Epidermal melanocyte (primary cell): ENCODE measurements around the gene ZEB1.

Experiments
- DNase-seq: peaks from one replicate; pipeline ENCODE4 v3.0.0; 2011; ENCODE audit warnings: low spot score; ENCODE audit not compliant: insufficient read length

ZEB1 gene

GRCh38 chr10:31318854-31319601, at the start of gene ZEB1:
ZEB1 (plus strand) TSS chr10:31319216; CDS start chr10:31319235, 19 bp downstream.
- DNase-seq, result no peak

DNA sequence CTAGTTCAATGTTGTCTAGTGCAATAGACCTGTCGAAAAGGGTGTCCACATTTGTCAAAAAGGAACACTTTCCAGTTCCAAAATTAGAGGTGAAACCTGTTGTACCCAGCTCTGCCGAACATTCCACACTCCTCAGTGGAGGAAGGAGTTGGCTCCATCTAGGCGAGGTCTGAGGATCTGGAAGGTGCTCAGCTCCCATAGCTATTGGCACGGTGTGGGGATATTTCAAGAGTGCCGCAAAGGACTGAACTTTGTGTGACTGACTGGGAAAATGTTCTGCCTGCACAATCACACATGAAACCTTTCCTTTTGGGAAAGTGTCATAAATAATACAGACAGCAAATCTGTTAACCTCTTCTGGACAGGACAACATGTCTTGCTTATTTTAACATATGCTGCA, 48.1 kb upstream of the ZEB1 start:
- DNase-seq, result no peak

GRCh38 chr10:31272841-31273240, 46.2 kb upstream of the ZEB1 start:
- DNase-seq, result no peak

- no peak for DNase-seq
Measured at GRCh38 chr10:31273789-31274188, 45.2 kb upstream of the ZEB1 start.

GRCh38 chr10:31274310-31274709, 44.7 kb upstream of the ZEB1 start:
- DNase-seq, result no peak

GRCh38 chr10:31278279-31278941, 40.6 kb upstream of the ZEB1 start:
- DNase-seq, result no peak

GRCh38 chr10:31280972-31281371, 38.0 kb upstream of the ZEB1 start:
- DNase-seq, result no peak

DNA sequence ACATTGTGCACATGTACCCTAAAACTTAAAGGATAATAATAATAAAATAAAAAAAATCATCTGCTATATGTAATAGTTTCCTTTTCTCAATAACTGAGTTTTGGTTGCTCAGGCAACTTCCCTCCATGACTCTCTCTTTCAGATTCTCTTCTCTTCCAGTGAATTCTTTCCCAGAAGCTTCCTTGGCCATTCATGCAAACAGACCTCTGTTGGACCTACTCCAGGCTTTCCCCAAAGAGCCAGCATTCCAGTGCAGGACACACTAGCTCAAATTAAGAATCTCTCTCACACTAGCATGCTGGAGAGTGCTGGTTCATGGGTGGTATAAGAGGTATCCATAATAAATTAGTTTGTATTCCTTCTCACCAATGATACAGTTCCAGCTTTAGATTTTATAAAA, 31.0 kb upstream of the ZEB1 start:
- DNase-seq, result no peak

DNA sequence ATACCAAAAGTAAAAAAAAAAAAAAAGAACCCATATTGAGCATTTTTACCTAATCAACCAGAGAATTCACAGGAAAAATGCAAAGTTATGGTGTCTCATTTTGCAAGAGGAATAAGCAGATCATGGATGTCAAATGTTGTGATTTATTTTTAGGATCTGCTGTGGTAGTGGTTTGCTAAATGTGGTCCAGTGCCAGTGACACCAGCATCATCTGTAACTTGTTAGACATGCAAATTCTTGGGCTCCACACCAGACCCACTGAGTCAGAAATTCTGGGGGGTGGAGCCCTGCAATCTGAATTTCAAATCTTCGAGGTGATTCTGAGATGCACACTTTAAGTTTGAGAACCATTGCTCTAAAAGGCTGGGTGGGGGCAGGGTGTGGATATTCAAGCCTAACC, 30.1 kb upstream of the ZEB1 start:
- no peak for DNase-seq

DNA sequence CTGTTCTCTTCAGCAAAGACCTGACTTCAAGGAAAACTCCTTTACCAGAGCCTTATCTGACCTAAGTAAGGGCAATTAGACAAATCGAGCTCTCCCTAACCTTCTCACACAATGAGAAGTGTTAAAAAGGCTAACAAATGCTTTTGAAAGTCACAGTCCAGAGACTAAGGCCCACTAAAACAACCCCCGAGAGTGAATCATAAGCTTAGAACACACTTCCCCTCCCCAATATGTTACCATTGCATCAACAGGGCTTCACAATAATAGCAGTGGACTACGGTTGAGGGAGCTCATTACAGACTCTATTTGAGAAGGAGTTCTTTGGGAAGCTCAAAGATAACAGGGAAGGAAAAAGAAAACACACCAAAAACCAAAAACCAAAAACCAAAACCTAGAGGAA, 28.6 kb upstream of the ZEB1 start:
- DNase-seq, result no peak

GRCh38 chr10:31291123-31291522, 27.9 kb upstream of the ZEB1 start:
- DNase-seq, result no peak

GRCh38 chr10:31294558-31294957, 24.5 kb upstream of the ZEB1 start:
- no peak for DNase-seq

DNA sequence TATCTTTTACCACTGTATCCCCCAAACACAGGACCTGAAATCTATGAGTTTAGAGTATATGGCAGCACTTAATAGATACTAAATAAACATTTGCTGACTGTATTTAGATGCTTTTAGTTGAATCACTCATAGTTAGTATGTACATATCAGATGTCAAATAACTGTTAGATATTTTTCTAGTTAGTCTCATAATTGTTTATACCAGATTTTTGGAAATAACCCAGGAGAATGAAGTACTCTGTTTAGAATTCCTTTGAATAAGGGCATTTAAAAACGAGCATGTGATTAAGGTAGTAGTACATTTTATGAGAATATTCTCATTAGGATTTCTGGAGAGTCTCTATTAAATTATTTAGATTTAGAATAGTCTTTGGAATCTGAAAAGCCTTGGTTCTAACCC, 22.3 kb upstream of the ZEB1 start:
- no peak for DNase-seq

- DNase-seq, result no peak
Measured at GRCh38 chr10:31299119-31299518, 19.9 kb upstream of the ZEB1 start.

DNA sequence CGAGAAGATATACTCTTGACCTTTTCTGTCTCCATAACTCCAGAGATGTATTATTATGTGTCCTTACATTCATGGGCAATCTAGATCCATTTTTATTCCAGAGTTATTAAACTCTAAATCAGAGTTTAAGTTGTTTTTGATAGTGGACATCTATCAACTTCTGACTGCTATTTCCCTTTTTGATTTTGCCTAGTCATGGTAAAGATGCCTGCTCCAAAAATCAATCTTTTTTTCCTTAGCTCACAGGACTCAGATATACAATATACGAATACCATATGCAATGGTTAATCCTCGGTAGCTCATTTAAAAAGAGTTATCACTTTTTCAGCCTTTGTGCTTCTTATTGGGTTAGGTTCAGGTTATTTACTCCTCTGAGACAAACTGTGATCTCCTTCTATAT, 15.8 kb upstream of the ZEB1 start:
- no peak for DNase-seq

- no peak for DNase-seq
Measured at GRCh38 chr10:31304291-31304970, 14.6 kb upstream of the ZEB1 start.

- no peak for DNase-seq
Measured at GRCh38 chr10:31313396-31313795, 5.6 kb upstream of the ZEB1 start.

DNA sequence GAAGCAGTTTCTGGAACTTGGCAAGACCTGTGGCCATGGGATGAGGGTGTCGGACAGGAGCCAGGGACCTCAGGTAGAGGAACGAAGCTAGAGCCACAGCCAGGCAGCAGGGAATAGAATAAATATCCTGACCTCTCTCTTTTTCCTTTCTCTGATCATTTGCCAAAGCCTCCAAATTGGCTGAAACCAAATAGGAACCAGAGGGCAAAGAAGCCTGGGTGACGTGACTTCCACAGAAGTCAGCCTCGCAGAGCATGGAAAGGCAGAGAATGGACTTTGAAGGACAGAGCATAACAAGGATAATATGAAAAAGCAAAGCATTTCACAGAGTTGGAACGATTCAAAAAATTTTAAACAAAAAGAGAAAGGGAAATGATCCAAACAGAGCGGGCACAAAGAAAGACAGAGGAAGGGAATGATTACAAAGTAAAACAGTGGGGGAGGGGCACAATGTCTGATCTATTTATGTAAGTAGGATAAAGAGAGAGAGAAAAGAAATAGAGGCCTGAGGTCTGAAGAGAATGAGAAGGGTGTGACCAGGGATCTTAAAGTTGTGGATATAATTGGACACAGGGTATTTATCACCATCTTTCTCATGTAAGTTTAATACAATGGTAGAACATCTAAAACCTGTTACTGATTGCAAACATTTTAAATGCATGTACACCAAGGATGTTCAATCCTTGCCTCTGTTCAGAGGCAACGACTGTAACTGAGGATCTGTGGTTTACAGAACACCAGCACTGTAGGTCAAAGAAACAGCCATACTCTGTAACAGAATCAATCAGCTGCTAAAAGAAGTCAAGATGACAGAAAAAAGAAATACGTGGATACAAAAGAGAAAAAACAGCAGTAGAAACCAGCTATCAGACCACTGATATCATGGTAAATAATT, 4.5 kb upstream of the ZEB1 start:
- no peak for DNase-seq

GRCh38 chr10:31315453-31315852, 3.6 kb upstream of the ZEB1 start:
- no peak for DNase-seq

DNA sequence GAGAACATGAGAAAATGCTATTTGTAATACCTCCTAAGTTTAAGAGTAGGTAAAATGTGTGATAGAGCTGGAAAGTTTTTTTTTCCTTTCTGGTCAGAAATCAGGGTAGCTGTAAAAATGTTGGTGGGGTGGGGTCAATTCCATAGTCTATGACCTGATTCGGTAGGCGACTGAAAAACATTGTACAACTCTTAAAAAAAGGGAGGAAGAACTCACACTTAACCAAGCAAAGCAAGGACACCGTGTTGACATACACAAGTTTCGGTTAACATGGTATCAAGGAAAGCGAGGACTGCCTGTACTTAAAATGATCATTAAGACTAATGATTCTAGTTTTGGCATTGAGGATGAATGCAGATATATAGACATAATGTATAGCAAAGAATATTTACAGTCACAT, 1.8 kb upstream of the ZEB1 start:
- DNase-seq, result no peak

DNA sequence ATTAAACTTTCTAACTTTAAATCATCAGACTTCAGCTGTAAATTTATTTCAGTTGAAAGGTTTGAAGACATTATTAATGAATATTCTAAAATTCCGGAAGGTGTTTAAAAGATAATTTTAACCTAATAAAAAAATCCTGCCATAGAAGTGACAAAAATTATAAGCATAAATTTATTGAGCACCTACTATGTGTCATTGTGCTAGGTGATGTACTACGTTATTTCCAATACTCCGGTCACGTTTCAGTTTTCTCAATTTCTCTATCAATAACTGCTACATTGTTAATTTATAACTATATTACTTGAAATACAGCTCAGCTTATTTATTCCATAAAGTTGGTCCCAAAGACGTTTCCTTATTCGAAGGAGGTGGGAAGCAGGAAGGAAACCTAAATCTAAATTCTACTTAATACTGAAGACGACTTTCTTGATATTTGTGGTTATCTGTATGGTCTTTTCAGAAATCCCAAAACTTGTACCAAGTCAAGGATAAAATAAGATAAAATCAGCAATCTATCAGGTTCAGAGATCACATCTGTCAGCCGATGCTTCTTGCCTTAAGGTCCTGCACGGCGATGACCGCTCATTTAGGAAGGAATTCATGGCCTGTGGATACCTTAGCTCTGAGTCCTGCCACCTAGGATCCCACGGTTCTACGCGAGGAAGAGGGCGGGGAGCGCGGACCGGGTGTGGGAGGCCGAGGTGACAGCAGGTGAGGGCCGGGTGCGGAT, 1.2 kb upstream of the ZEB1 start:
- DNase-seq, result no peak
